A549 (cell line): Measurements from ENCODE around the gene AFF3.

Experiments
- BHLHE40 ChIP-seq: IDR thresholded peaks from 2 replicates; pipeline ENCODE4 v1.6.1; 2012; ENCODE audit warnings: low read depth, low read length, inconsistent platforms
- CBX2 ChIP-seq: fragments of 200-600 bp; sonication (generic); IDR thresholded peaks from 2 replicates; pipeline ENCODE4 v1.6.1; 2016; ENCODE audit warnings: low read depth, mild to moderate bottlenecking, borderline replicate concordance
- CHD2 ChIP-seq: fragments of 150-350 bp; IDR thresholded peaks from 2 replicates; pipeline ENCODE4 v1.6.1; 2014; ENCODE audit warnings: low read length; ENCODE audit not compliant: partially characterized antibody
- CTCF ChIP-seq: fragments of >200 bp; sonication (Bioruptor Twin); formaldehyde crosslinking; IDR thresholded peaks from 3 replicates; pipeline ENCODE4 v1.5.1; 2016
- E2F6 ChIP-seq: IDR thresholded peaks from 2 replicates; pipeline ENCODE4 v1.6.1; 2012; ENCODE audit warnings: low read depth, borderline replicate concordance
- EP300 ChIP-seq, 2 experiments: fragments of >200 bp; sonication (Bioruptor Twin); formaldehyde crosslinking; IDR thresholded peaks; 2 replicates in 1 of 2; 3 replicates in 1 of 2; pipeline ENCODE4 v1.6.1; 2016 to 2017
- MAFK ChIP-seq: fragments of 450-650 bp; IDR thresholded peaks from 2 replicates; pipeline ENCODE4 v1.6.1; 2014; ENCODE audit not compliant: partially characterized antibody
- MAX ChIP-seq: IDR thresholded peaks from 2 replicates; pipeline ENCODE4 v1.6.1; 2012
- MYC ChIP-seq: IDR thresholded peaks from 2 replicates; pipeline ENCODE4 v1.6.1; 2012; ENCODE audit warnings: mild to moderate bottlenecking, inconsistent platforms, low read length, improper control_type of control experiment, borderline replicate concordance
- NFE2L2 ChIP-seq: fragments of 150-350 bp; conservative IDR thresholded peaks from 2 replicates; pipeline ENCODE4 v1.6.1; 2014; ENCODE audit warnings: low read length
- PBX3 ChIP-seq: IDR thresholded peaks from 2 replicates; pipeline ENCODE4 v1.6.1; 2012
- POLR2A ChIP-seq: IDR thresholded peaks from 2 replicates; pipeline ENCODE4 v1.6.1; 2012; ENCODE audit warnings: mild to moderate bottlenecking, low read length
- REST ChIP-seq: fragments of 200-600 bp; sonication (generic); IDR thresholded peaks from 2 replicates; pipeline ENCODE4 v1.6.1; 2016; ENCODE audit warnings: antibody characterized with exemption, mild to moderate bottlenecking, moderate library complexity

- TF ChIP-seq BHLHE40 (no peak), CTCF (no peak), CBX2 (no peak), NFE2L2 (no peak), POLR2A (no peak), MYC (no peak), EP300 (IDR thresholded peaks at IDR 0.05) (no peak), REST (no peak), PBX3 (no peak), CHD2 (no peak), MAFK (no peak), E2F6 (no peak), MAX (no peak)
These were observed 36.5 kb upstream of the AFF3 start for GRCh38 chr2:100178864-100179263.
